ENCODE measurements around the gene AP2A1.

Gene AP2A1

GRCh38 chr19:49850221-49850486, 83.4 kb downstream of the AP2A1 start:
- H3K9me3 ChIP-seq (ENCODE audit: control extremely low read depth in 1 of 5, control insufficient read depth in 4 of 5, insufficient read depth in 2 of 5, low read depth in 1 of 5, low read length in 4 of 5) = peaks cover 0 to 6% (median 0%) of the 10 kb centered on the region in 5 experiments
- peaks cover 0 to 9% (median 5%) of the 10 kb centered on the region in 4 experiments for H3K36me3 ChIP-seq (ENCODE audit: control insufficient read depth in 4 of 4, insufficient read depth in 4 of 4, low read length in 3 of 4)
- 95% methylated on average over 4 of the region's 12 CpGs for WGBS (ENCODE audit: insufficient coverage)
- H3K27ac ChIP-seq (ENCODE audit: insufficient read depth in 1 of 2, low read depth in 1 of 2, low read length in 2 of 2, poor library complexity in 1 of 2, severe bottlenecking in 2 of 2) = peak overlapping the region; percentile 90 to 93
- H3K27me3 ChIP-seq (replicated peaks in 2 of 5; ENCODE audit: control insufficient read depth in 4 of 5, insufficient read depth in 5 of 5, low read length in 4 of 5) = no peaks in the 10 kb centered on the region
- no peak for DNase-seq
- ChIA-PET POLR2A (interaction anchor here (0.6 to 2.1 kb wide), 6 partner anchors 14 to 84 kb away, joined by 3 to 9 read pairs (median 5); partner anchors contain the start of genes AKT1S1, FUZ, PNKP and TBC1D17), CTCF (interaction anchor here (0.9 to 2.7 kb wide), 7 partner anchors 14 to 81 kb away, joined by 3 to 11 read pairs (median 4); partner anchors contain the start of gene FUZ)
- peaks cover 7 to 38% (median 29%) of the 10 kb centered on the region in 4 experiments for H3K4me1 ChIP-seq (ENCODE audit: control extremely low read depth in 1 of 4, control insufficient read depth in 4 of 4, insufficient read depth in 4 of 4, low read length in 3 of 4)
- H3K4me3 ChIP-seq (ENCODE audit: control insufficient read depth in 1 of 7, extremely low read depth in 1 of 7, insufficient read depth in 4 of 7, low read depth in 2 of 7, low read length in 6 of 7) = peak overlapping the region in 6 of 7 experiments; percentile 62 to 89 (median 83)

GRCh38 chr19:49850487-49851342, 83.9 kb downstream of the AP2A1 start, which contains the start of gene PTOV1:
Gene PTOV1, plus strand, starts transcription at chr19:49851159.
- H3K36me3 ChIP-seq (ENCODE audit: control insufficient read depth in 4 of 4, insufficient read depth in 4 of 4, low read length in 3 of 4) = peaks cover 0 to 15% (median 9%) of the 10 kb centered on the region in 4 experiments
- H3K4me3 ChIP-seq (ENCODE audit: control insufficient read depth in 1 of 7, extremely low read depth in 1 of 7, insufficient read depth in 4 of 7, low read depth in 2 of 7, low read length in 6 of 7) = peak within 1 kb of the TSS; percentile 62 to 89 (median 84)
- H3K27me3 ChIP-seq (replicated peaks in 2 of 5; ENCODE audit: control insufficient read depth in 4 of 5, insufficient read depth in 5 of 5, low read length in 4 of 5) = no peaks in the 10 kb centered on the region
- ChIA-PET POLR2A (interaction anchor here (0.6 to 2.1 kb wide), 10 partner anchors 13 to 84 kb away, joined by 3 to 9 read pairs (median 4); partner anchors contain the start of genes AKT1S1, ATF5, FUZ and NUP62), CTCF (interaction anchor here (0.9 to 2.7 kb wide), 7 partner anchors 14 to 81 kb away, joined by 3 to 11 read pairs (median 4); partner anchors contain the start of gene FUZ)
- peaks cover 7 to 38% (median 29%) of the 10 kb centered on the region in 4 experiments for H3K4me1 ChIP-seq (ENCODE audit: control extremely low read depth in 1 of 4, control insufficient read depth in 4 of 4, insufficient read depth in 4 of 4, low read length in 3 of 4)
- H3K9me3 ChIP-seq (ENCODE audit: control extremely low read depth in 1 of 5, control insufficient read depth in 4 of 5, insufficient read depth in 2 of 5, low read depth in 1 of 5, low read length in 4 of 5) = peaks cover 0 to 6% (median 0%) of the 10 kb centered on the region in 5 experiments
- DNase-seq = peak; percentile 91 to 95 (median 95)
- WGBS (ENCODE audit: insufficient coverage) = 5% methylated on average over 89 of the region's 98 CpGs
- peak within 1 kb of the TSS; percentile 90 to 93 for H3K27ac ChIP-seq (ENCODE audit: insufficient read depth in 1 of 2, low read depth in 1 of 2, low read length in 2 of 2, poor library complexity in 1 of 2, severe bottlenecking in 2 of 2)

- H3K9me3 ChIP-seq (ENCODE audit: control extremely low read depth in 1 of 5, control insufficient read depth in 4 of 5, insufficient read depth in 2 of 5, low read depth in 1 of 5, low read length in 4 of 5) = peaks cover 0 to 6% (median 0%) of the 10 kb centered on the region in 5 experiments
- peaks cover 7 to 38% (median 29%) of the 10 kb centered on the region in 4 experiments for H3K4me1 ChIP-seq (ENCODE audit: control extremely low read depth in 1 of 4, control insufficient read depth in 4 of 4, insufficient read depth in 4 of 4, low read length in 3 of 4)
- POLR2A ChIA-PET = interaction anchor here (0.8 to 2.1 kb wide), 5 partner anchors 12 to 78 kb away, joined by 3 to 9 read pairs (median 3); partner anchors contain the start of genes ATF5, FUZ and NUP62
- peaks cover 0 to 23% (median 14%) of the 10 kb centered on the region in 4 experiments for H3K36me3 ChIP-seq (ENCODE audit: control insufficient read depth in 4 of 4, insufficient read depth in 4 of 4, low read length in 3 of 4)
- peak overlapping the region; percentile 62 to 89 (median 84) for H3K4me3 ChIP-seq (ENCODE audit: control insufficient read depth in 1 of 7, extremely low read depth in 1 of 7, insufficient read depth in 4 of 7, low read depth in 2 of 7, low read length in 6 of 7)
- WGBS (ENCODE audit: insufficient coverage) = 3% methylated on average over 60 of the region's 78 CpGs
- CTCF ChIA-PET = interaction anchor here (1.6 to 2.7 kb wide), 3 partner anchors 13 to 42 kb away, joined by 4 to 11 read pairs (median 10); no protein-coding TSS in a partner anchor
- DNase-seq = peak in 1 of 3 donors; percentile 25
- peak overlapping the region in 1 of 2 experiments; percentile 93 for H3K27ac ChIP-seq (ENCODE audit: insufficient read depth in 1 of 2, low read depth in 1 of 2, low read length in 2 of 2, poor library complexity in 1 of 2, severe bottlenecking in 2 of 2)
- no peaks in the 10 kb centered on the region for H3K27me3 ChIP-seq (replicated peaks in 2 of 5; ENCODE audit: control insufficient read depth in 4 of 5, insufficient read depth in 5 of 5, low read length in 4 of 5)
These were observed 84.9 kb downstream of the AP2A1 start for GRCh38 chr19:49851456-49852259.

GRCh38 chr19:49852631-49853126, 85.9 kb downstream of the AP2A1 start:
- peaks cover 0 to 32% (median 21%) of the 10 kb centered on the region in 4 experiments for H3K36me3 ChIP-seq (ENCODE audit: control insufficient read depth in 4 of 4, insufficient read depth in 4 of 4, low read length in 3 of 4)
- no peak overlapping the region for H3K27ac ChIP-seq (ENCODE audit: insufficient read depth in 1 of 2, low read depth in 1 of 2, low read length in 2 of 2, poor library complexity in 1 of 2, severe bottlenecking in 2 of 2)
- peak overlapping the region in 5 of 7 experiments; percentile 62 to 89 (median 82) for H3K4me3 ChIP-seq (ENCODE audit: control insufficient read depth in 1 of 7, extremely low read depth in 1 of 7, insufficient read depth in 4 of 7, low read depth in 2 of 7, low read length in 6 of 7)
- 99% methylated on average over 9 of the region's 14 CpGs for WGBS (ENCODE audit: insufficient coverage)
- DNase-seq = no peak
- ChIA-PET POLR2A (no interaction called here), CTCF (no interaction called here)
- H3K27me3 ChIP-seq (replicated peaks in 2 of 5; ENCODE audit: control insufficient read depth in 4 of 5, insufficient read depth in 5 of 5, low read length in 4 of 5) = no peaks in the 10 kb centered on the region
- peaks cover 0 to 6% (median 0%) of the 10 kb centered on the region in 5 experiments for H3K9me3 ChIP-seq (ENCODE audit: control extremely low read depth in 1 of 5, control insufficient read depth in 4 of 5, insufficient read depth in 2 of 5, low read depth in 1 of 5, low read length in 4 of 5)
- peaks cover 7 to 38% (median 29%) of the 10 kb centered on the region in 4 experiments for H3K4me1 ChIP-seq (ENCODE audit: control extremely low read depth in 1 of 4, control insufficient read depth in 4 of 4, insufficient read depth in 4 of 4, low read length in 3 of 4)

GRCh38 chr19:49853852-49854377, 87.1 kb downstream of the AP2A1 start:
- Histone ChIP-seq H3K27ac (ENCODE audit: insufficient read depth in 1 of 2, low read depth in 1 of 2, low read length in 2 of 2, poor library complexity in 1 of 2, severe bottlenecking in 2 of 2) (no peak overlapping the region), H3K36me3 (ENCODE audit: control insufficient read depth in 4 of 4, insufficient read depth in 4 of 4, low read length in 3 of 4) (peaks cover 3 to 44% (median 30%) of the 10 kb centered on the region in 4 experiments), H3K9me3 (ENCODE audit: control extremely low read depth in 1 of 5, control insufficient read depth in 4 of 5, insufficient read depth in 2 of 5, low read depth in 1 of 5, low read length in 4 of 5) (peaks cover 0 to 4% (median 0%) of the 10 kb centered on the region in 5 experiments), H3K4me1 (ENCODE audit: control extremely low read depth in 1 of 4, control insufficient read depth in 4 of 4, insufficient read depth in 4 of 4, low read length in 3 of 4) (peaks cover 4 to 26% (median 20%) of the 10 kb centered on the region in 4 experiments), H3K27me3 (replicated peaks in 2 of 5; ENCODE audit: control insufficient read depth in 4 of 5, insufficient read depth in 5 of 5, low read length in 4 of 5) (no peaks in the 10 kb centered on the region), H3K4me3 (ENCODE audit: control insufficient read depth in 1 of 7, extremely low read depth in 1 of 7, insufficient read depth in 4 of 7, low read depth in 2 of 7, low read length in 6 of 7) (no peak overlapping the region)
- 98% methylated on average over 10 of the region's 10 CpGs for WGBS (ENCODE audit: insufficient coverage)
- ChIA-PET POLR2A (interaction anchor here (0.7 kb wide), 1 partner anchor 150 kb away, joined by 9 read pairs; no protein-coding TSS in a partner anchor), CTCF (no interaction called here)
- DNase-seq = no peak
